A549 (cell line): ENCODE data around the gene KCNMA1. TPM values are rescaled to one million over a fixed set of nuclear protein-coding genes. Genes with fewer than 3 reads are reported as not detected.

ENCODE experiments used
- ATAC-seq, 2 experiments: fragments of 200-7000 bp in 1 of 2; fragments of >200 bp in 1 of 2; cut with Nextera tagmentation in 1 of 2; cut with Tn5 transposase in 1 of 2; 3 replicates each; pipeline versions ENCODE4 v1.8.0 to v1.9.1; 2018 to 2020; ENCODE audit warnings: mild to moderate bottlenecking in 1 of 2, moderate library complexity in 1 of 2
- CTCF ChIA-PET: fragments of 300-600 bp; sonication (Branson Sonifier 250); formaldehyde crosslinking; extraction: SDS; loops from one replicate; lab custom pipeline; 2021; ENCODE audit warnings: antibody characterized with exemption, inconsistent platforms; lab: Yijun Ruan, JAX
- POLR2A ChIA-PET: fragments of 350-600 bp; formaldehyde crosslinking; extraction: SDS; loops from one replicate; lab custom pipeline; 2021; ENCODE audit warnings: antibody characterized with exemption, inconsistent platforms; lab: Yijun Ruan, JAX
- DNase-seq, 2 experiments: peaks; one replicate each; pipeline versions ENCODE4 v3.0.0 to v3.0.0-alpha.2; 2011 to 2016; ENCODE audit warnings: low read depth in 1 of 2, low spot score in 1 of 2
- FAIRE-seq: peaks from 2 replicates; lab custom pipeline; 2011; peaks lifted over from hg19 to GRCh38; lab: Jason Lieb, UNC
- H3K27ac ChIP-seq, 2 experiments: fragments of >200 bp; sonication (Bioruptor Twin); formaldehyde crosslinking; 3 replicates each; pipeline ENCODE4 v1.5.1; 2016 to 2017
- H3K4me1 ChIP-seq: fragments of >200 bp; sonication (Bioruptor Twin); formaldehyde crosslinking; 3 replicates; pipeline ENCODE4 v1.6.1; 2016
- H3K4me2 ChIP-seq: fragments of >200 bp; sonication (Bioruptor Twin); formaldehyde crosslinking; 3 replicates; pipeline ENCODE4 v1.6.1; 2016
- H3K4me3 ChIP-seq: fragments of >200 bp; sonication (Bioruptor Twin); formaldehyde crosslinking; 3 replicates; pipeline ENCODE4 v1.5.1; 2016
- H3K9me3 ChIP-seq: fragments of >200 bp; sonication (Bioruptor Twin); formaldehyde crosslinking; 3 replicates; pipeline ENCODE4 v1.6.1; 2016
- BCL3 ChIP-seq: fragments of >200 bp; sonication (Bioruptor Twin); formaldehyde crosslinking; IDR thresholded peaks from 3 replicates; pipeline ENCODE4 v1.6.1; 2016
- BHLHE40 ChIP-seq: IDR thresholded peaks from 2 replicates; pipeline ENCODE4 v1.6.1; 2012; ENCODE audit warnings: low read depth, low read length, inconsistent platforms
- CEBPB ChIP-seq, 2 experiments: fragments of >200 bp in 1 of 2; sonication (Bioruptor Twin) in 1 of 2; formaldehyde crosslinking in 1 of 2; IDR thresholded peaks; 2 replicates each; pipeline ENCODE4 v1.6.1; 2012 to 2016
- CHD2 ChIP-seq: fragments of 150-350 bp; IDR thresholded peaks from 2 replicates; pipeline ENCODE4 v1.6.1; 2014; ENCODE audit warnings: low read length; ENCODE audit not compliant: partially characterized antibody
- EHMT2 ChIP-seq: fragments of 200-600 bp; sonication (generic); IDR thresholded peaks from 2 replicates; pipeline ENCODE4 v1.6.1; 2016; ENCODE audit warnings: antibody characterized with exemption, low read depth, mild to moderate bottlenecking, moderate library complexity
- EP300 ChIP-seq, 2 experiments: fragments of >200 bp; sonication (Bioruptor Twin); formaldehyde crosslinking; IDR thresholded peaks; 2 replicates in 1 of 2; 3 replicates in 1 of 2; pipeline ENCODE4 v1.6.1; 2016 to 2017
- FOSL2 ChIP-seq, 2 experiments: fragments of 450-650 bp in 1 of 2; fragments of >200 bp in 1 of 2; sonication (Bioruptor Twin) in 1 of 2; formaldehyde crosslinking; IDR thresholded peaks; 2 replicates each; pipeline versions ENCODE4 v1.5.0 to v1.6.1; 2016 to 2020; ENCODE audit warnings: mild to moderate bottlenecking in 1 of 2, moderate library complexity in 1 of 2
- GATA3 ChIP-seq: IDR thresholded peaks from 2 replicates; pipeline ENCODE4 v1.6.1; 2012; ENCODE audit warnings: borderline replicate concordance
- HES2 ChIP-seq: fragments of >200 bp; sonication (Bioruptor Twin); formaldehyde crosslinking; IDR thresholded peaks from 2 replicates; pipeline ENCODE4 v1.6.1; 2016
- HOXB13 ChIP-seq: fragments of 250-450 bp; sonication (Bioruptor Pico); IDR thresholded peaks from 2 replicates; pipeline ENCODE4 v1.5.0; 2020; ENCODE audit warnings: low read depth, mild to moderate bottlenecking, moderate library complexity
- HOXB5 ChIP-seq: fragments of 250-450 bp; sonication (Bioruptor Pico); IDR thresholded peaks from 2 replicates; pipeline ENCODE4 v1.5.0; 2020; ENCODE audit warnings: mild to moderate bottlenecking, moderate library complexity
- JUN ChIP-seq, 2 experiments: fragments of >200 bp; sonication (Bioruptor Twin); formaldehyde crosslinking; IDR thresholded peaks; 2 replicates in 1 of 2; 3 replicates in 1 of 2; pipeline ENCODE4 v1.6.1; 2016 to 2017
- JUNB ChIP-seq: fragments of >200 bp; sonication (Bioruptor Twin); formaldehyde crosslinking; IDR thresholded peaks from 2 replicates; pipeline ENCODE4 v1.6.1; 2016
- MAFK ChIP-seq: fragments of 450-650 bp; IDR thresholded peaks from 2 replicates; pipeline ENCODE4 v1.6.1; 2014; ENCODE audit not compliant: partially characterized antibody
- MAZ ChIP-seq: fragments of 150-350 bp; IDR thresholded peaks from 2 replicates; pipeline ENCODE4 v1.6.1; 2014; ENCODE audit warnings: antibody characterized with exemption, low read depth, low read length, borderline replicate concordance
- NPAS2 ChIP-seq: fragments of 250-450 bp; sonication (Bioruptor Pico); IDR thresholded peaks from 2 replicates; pipeline ENCODE4 v1.8.0; 2022; ENCODE audit warnings: mild to moderate bottlenecking, moderate library complexity, borderline replicate concordance
- RAD21 ChIP-seq, 2 experiments: fragments of >200 bp in 1 of 2; sonication (Bioruptor Twin) in 1 of 2; formaldehyde crosslinking in 1 of 2; IDR thresholded peaks in 1 of 2; conservative IDR thresholded peaks in 1 of 2; 2 replicates in 1 of 2; 3 replicates in 1 of 2; pipeline ENCODE4 v1.6.1; 2012 to 2018; ENCODE audit warnings: inconsistent platforms in 1 of 2
- RARB ChIP-seq: fragments of 250-450 bp; sonication (Bioruptor Pico); IDR thresholded peaks from 2 replicates; pipeline ENCODE4 v1.8.0; 2021; ENCODE audit warnings: mild to moderate bottlenecking, moderate library complexity
- REST ChIP-seq: fragments of 200-600 bp; sonication (generic); IDR thresholded peaks from 2 replicates; pipeline ENCODE4 v1.6.1; 2016; ENCODE audit warnings: antibody characterized with exemption, mild to moderate bottlenecking, moderate library complexity
- SMC3 ChIP-seq: fragments of >200 bp; sonication (Bioruptor Twin); formaldehyde crosslinking; IDR thresholded peaks from 3 replicates; pipeline ENCODE4 v1.6.1; 2018; ENCODE audit warnings: inconsistent platforms
- SREBF2 ChIP-seq: fragments of 450-650 bp; IDR thresholded peaks from 2 replicates; pipeline ENCODE4 v1.6.1; 2014; ENCODE audit warnings: mild to moderate bottlenecking, moderate library complexity
- WGBS: methylation state at CpG from one replicate; pipeline ENCODE4 v1.1.6; 2017; ENCODE audit errors: missing lambda C conversion rate; 5-methylcytosine and 5-hydroxymethylcytosine counted together
- polyA plus RNA-seq, 4 experiments: library from polyadenylated mRNA; depleted of rRNA in 3 of 4; stranded (reverse); fragments of >200 nt; fragmentation: RNase III in 1 of 4; extraction: RNeasy Plus Mini Kit Qiagen cat#74134 plus additional on column Dnase treatment in 1 of 4; gene quantifications; 2 replicates in 3 of 4; 3 replicates in 1 of 4; pipeline ENCODE4 v1.2.3, GENCODE V29; 2011 to 2017
- TF ChIP-seq, protein P1 (sequence below): fragments of 250-450 bp; sonication (Bioruptor Pico); IDR thresholded peaks from 2 replicates; pipeline ENCODE4 v1.5.0; 2021; ENCODE audit warnings: mild to moderate bottlenecking, moderate library complexity, borderline replicate concordance

KCNMA1 gene
- polyA plus RNA-seq, 2 of the 4 experiments (the other 2 are of a cell fraction) = 14.9 to 30.6 TPM

DNA sequence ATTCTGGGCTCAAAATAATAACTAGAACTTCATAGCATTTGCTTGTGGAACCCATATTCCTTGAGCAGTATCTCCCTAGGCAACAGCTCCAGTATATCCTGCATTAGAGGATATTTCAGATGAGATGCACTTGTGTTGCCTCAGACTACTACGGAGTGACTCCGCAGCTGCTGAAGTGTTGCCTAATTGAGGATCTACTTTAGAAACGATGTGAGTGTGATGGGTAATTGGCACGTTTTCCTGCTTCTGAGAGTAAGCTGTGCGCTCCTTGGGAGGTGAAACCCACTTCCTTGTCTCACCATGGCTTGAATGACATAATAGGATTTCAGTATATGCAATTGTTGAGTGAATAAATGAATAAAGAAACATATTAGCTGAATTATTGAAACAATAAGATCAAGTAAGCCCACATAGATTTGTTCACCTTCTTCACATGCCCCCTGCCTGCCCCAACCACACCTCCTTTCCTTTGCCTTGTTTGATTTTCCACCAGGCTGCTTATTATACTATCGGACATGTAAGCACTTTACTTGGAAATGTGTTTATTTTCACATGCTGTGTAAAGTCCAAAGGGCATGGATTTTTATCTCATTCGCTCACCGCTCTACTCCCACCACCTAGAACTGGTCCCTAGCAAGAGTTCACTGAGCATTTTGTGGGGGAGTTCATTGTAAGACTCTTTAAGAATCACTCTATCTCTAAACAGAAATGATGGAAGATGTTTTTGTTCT is 303.8 kb downstream of the KCNMA1 start:
- peak; percentile 88 to 94 for ATAC-seq
- CTCF ChIA-PET = interaction anchor here (0.7 to 2.1 kb wide), 5 partner anchors 9 to 308 kb away, joined by 3 to 6 read pairs (median 3); no protein-coding TSS in a partner anchor
- TF ChIP-seq CEBPB (IDR thresholded peaks at IDR 0.05) (peak; percentile 64 to 72), MAZ (no peak), HOXB5 (CRISPR knock-in tag) (no peak), JUN (IDR thresholded peaks at IDR 0.05) (peak in 1 of 2 experiments; percentile 58; a peak in 2 of 5 replicates), JUNB (no peak; the same call in 1 of the 2 replicates), BHLHE40 (peak; percentile 48; the same call in 1 of the 2 replicates), BCL3 (0 out of 3 replicates have a peak, but pooled peaks have one; percentile 44), GATA3 (peak; percentile 71), EP300 (IDR thresholded peaks at IDR 0.05) (peak; percentile 34 to 41; a peak in 1 of 5 replicates), MAFK (no peak), RAD21 (conservative IDR thresholded peaks at IDR 0.05 in 1 of 2, IDR thresholded peaks at IDR 0.05 in 1 of 2) (0 out of 5 replicates have a peak, but pooled peaks have one; percentile 4 to 38), FOSL2 (IDR thresholded peaks at IDR 0.05) (no peak), FOSL2 (CRISPR knock-in tag; IDR thresholded peaks at IDR 0.05) (peak; percentile 11; the same call in 1 of the 2 replicates), SMC3 (no peak; the same call in 2 of the 3 replicates)
- peak overlapping the region; percentile 79 for H3K4me2 ChIP-seq
- POLR2A ChIA-PET = interaction anchor here (1.3 kb wide), 1 partner anchor 17 kb away, joined by 3 read pairs; no protein-coding TSS in a partner anchor
- no peaks in the 10 kb centered on the region; the same call in 2 of the 3 replicates for H3K9me3 ChIP-seq
- H3K27ac ChIP-seq = peak overlapping the region; percentile 65 to 80
- H3K4me3 ChIP-seq = 0 out of 3 replicates have a peak overlapping the region, but pooled peaks have one; percentile 9
- DNase-seq = peak; percentile 36 to 87
- FAIRE-seq = no peak
- 5% methylated on average over 8 of the region's 8 CpGs for WGBS
- peaks cover 54% of the 10 kb centered on the region for H3K4me1 ChIP-seq

DNA sequence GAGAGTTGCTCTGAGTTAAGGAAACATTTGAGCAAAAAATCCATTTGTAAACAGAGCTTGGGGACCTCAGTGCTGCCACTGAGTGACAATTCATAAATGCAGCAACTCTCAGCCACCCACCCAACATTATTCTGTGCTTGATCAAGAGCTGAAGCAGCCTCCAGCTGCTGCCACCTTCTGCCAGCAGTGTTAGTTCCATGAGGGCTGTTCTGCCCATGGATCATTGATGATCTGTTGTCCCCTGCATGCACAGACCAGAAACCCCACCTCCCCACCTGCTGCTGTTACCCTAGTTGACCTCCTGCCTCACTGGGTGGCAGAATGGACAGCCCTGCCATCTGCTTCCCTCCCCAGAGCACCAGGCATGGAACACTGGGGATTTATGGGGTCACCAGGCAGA is 305.4 kb downstream of the KCNMA1 start:
- no peak for DNase-seq
- CTCF ChIA-PET = interaction anchor here (1.0 to 2.1 kb wide), 6 partner anchors 41 to 310 kb away, joined by 3 to 8 read pairs (median 6); no protein-coding TSS in a partner anchor
- TF ChIP-seq MAFK = no peak
- no peak for TF ChIP-seq CHD2
- TF ChIP-seq RARB (CRISPR knock-in tag) = no peak
- TF ChIP-seq NPAS2 = no peak
- no peak for TF ChIP-seq HES2
- TF ChIP-seq HOXB13 = no peak
- TF ChIP-seq HOXB5 (CRISPR knock-in tag) = no peak
- TF ChIP-seq, all 56 proteins: peak for 0
- H3K27ac ChIP-seq = peak overlapping the region; percentile 65 to 80; a peak in 5 of 6 replicates
- POLR2A ChIA-PET = no interaction called here
- ATAC-seq (no peak), FAIRE-seq (no peak)
- peak overlapping the region; percentile 79 for H3K4me2 ChIP-seq
- no peaks in the 10 kb centered on the region for H3K9me3 ChIP-seq
- H3K4me1 ChIP-seq = peaks cover 54% of the 10 kb centered on the region
- H3K4me3 ChIP-seq = no peak overlapping the region

DNA sequence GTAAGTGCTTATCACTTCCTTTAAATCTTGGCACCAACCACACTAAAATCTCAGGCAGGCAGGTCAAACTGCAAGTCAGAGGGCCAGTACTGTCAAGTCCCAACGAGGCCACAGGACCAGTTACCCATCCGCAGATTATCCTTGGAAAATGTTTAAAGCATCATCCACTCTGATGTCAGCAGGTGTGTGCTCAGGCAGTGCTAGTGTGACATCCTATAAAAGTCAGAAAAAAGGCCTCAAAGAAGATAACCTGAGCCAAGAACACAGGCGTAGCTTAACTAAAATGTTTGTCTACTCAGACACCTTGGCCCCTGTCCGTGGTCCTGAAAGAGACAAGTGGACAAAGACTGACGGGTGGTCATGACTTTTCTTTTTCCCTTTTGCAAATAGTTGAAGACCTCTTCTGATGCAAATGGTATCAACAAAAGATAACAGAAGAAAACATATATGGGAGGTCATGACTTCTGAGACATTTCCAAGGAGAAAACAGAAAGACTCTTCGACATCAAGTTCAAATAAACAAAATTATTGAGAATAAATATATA is 309.3 kb downstream of the KCNMA1 start:
- DNase-seq = peak in 1 of 2 experiments; percentile 35

More for the DNA sequence above, 309.3 kb downstream of the KCNMA1 start:
- FAIRE-seq = no peak
- Histone ChIP-seq H3K27ac (no peak overlapping the region), H3K4me2 (no peak overlapping the region), H3K9me3 (no peaks in the 10 kb centered on the region), H3K4me1 (peaks cover 17% of the 10 kb centered on the region), H3K4me3 (no peak overlapping the region)
- ChIA-PET POLR2A (no interaction called here), CTCF (no interaction called here)
- TF ChIP-seq REST (peak; percentile 96), SREBF2 (no peak), SMC3 (no peak), EHMT2 (peak; percentile 94)
- TF ChIP-seq, protein P1, sequence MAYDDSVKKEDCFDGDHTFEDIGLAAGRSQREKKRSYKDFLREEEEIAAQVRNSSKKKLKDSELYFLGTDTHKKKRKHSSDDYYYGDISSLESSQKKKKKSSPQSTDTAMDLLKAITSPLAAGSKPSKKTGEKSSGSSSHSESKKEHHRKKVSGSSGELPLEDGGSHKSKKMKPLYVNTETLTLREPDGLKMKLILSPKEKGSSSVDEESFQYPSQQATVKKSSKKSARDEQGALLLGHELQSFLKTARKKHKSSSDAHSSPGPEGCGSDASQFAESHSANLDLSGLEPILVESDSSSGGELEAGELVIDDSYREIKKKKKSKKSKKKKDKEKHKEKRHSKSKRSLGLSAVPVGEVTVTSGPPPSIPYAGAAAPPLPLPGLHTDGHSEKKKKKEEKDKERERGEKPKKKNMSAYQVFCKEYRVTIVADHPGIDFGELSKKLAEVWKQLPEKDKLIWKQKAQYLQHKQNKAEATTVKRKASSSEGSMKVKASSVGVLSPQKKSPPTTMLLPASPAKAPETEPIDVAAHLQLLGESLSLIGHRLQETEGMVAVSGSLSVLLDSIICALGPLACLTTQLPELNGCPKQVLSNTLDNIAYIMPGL = no peak
- ATAC-seq = no peak
- 75% methylated on average over 6 of the region's 6 CpGs for WGBS
